ENCODE data around the gene ISG20L2.
"Not testable (repeated sequence)": the region's sequence is repeated elsewhere in the genome, so short reads cannot be mapped to it uniquely, and the experiment has no call there.

Gene ISG20L2, protein sequence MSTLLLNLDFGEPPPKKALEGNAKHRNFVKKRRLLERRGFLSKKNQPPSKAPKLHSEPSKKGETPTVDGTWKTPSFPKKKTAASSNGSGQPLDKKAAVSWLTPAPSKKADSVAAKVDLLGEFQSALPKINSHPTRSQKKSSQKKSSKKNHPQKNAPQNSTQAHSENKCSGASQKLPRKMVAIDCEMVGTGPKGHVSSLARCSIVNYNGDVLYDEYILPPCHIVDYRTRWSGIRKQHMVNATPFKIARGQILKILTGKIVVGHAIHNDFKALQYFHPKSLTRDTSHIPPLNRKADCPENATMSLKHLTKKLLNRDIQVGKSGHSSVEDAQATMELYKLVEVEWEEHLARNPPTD

GRCh38 chr1:156728599-156729462 is at the start of gene ISG20L2:
Gene ISG20L2, minus strand, starts transcription at chr1:156728766. Its CDS starts 1,114 bp downstream, at chr1:156727652.
- DNase-seq (ENCODE audit: low read depth) = peak; percentile 91

DNA sequence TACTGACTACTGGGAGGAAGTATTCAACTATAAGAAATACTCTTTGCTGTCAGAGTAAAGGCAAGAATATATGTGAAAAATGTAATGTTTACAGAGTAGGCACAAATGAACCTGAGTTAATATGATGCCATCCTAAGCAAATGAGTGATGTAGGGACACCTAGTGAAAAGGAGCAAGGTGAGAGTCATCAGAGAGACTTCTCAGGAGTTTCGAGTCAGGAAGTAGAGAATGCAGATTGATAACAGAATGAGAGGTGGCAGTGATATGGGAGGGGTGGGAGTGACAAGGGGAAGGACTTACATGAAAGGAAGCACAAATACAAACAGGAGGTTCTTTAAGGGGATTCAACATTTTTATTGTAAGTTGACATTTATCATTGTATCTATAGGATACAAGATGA is 49.0 kb upstream of the ISG20L2 start:
- no peak for DNase-seq (ENCODE audit: low read depth)

DNA sequence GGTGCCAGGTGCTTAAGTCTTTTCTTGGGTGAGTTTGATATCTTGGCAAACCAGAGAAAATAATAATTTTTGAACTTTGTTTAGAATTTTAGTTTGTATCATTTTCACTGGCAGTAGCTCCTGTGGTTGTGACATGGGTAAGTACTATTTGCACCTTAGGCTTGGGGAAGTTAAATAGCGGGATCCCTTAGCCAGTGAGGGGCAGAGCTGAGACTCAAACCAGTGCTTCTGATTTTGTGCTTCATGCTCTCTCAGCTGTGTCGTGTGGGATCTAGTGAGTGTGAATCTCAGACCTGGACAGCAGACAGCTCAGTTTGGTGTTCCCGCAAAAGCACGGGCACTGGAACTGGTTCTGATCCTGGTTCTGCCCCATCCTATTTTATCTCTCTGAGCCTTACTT is 48.4 kb upstream of the ISG20L2 start:
- DNase-seq (ENCODE audit: low read depth) = no peak

DNA sequence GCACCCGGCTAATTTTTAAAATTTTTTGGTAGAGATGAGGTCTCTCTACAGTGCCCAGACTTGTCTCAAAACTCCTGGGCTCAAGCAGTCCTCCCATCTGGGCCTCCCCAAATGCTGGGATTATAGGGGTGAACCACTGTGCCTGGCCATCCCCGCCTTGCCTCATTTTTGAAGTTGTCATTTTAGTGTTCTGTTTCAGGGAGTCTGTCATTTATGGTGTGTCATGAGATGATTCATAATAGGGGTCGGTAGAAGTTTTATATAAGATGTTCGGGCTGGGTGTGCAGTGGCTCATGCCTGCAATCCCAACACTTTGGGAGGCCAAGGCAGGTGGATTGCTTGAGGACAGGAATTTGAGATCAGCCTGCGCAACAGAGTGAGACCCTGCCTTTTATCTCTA is 47.2 kb upstream of the ISG20L2 start:
- DNase-seq (ENCODE audit: low read depth) = no peak

DNA sequence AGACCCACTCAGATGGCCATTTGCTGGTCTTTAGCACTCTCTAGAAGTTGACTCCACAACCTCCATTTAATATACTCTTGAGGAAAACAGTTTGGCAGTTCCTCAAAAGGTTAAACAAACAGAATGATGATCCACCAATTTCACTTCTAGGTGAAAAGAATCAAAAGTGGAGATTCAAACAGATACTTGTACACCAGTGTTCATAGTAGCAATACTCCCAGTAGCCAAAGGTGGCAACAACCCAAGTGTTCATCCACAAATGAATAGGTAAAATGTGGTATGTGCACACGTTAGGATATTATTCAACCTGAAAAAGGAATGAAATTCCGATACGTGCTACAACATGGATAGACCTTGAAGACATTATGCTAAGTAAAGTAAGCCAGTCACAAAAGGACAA is 45.0 kb upstream of the ISG20L2 start:
- DNase-seq (ENCODE audit: low read depth) = no peak

DNA sequence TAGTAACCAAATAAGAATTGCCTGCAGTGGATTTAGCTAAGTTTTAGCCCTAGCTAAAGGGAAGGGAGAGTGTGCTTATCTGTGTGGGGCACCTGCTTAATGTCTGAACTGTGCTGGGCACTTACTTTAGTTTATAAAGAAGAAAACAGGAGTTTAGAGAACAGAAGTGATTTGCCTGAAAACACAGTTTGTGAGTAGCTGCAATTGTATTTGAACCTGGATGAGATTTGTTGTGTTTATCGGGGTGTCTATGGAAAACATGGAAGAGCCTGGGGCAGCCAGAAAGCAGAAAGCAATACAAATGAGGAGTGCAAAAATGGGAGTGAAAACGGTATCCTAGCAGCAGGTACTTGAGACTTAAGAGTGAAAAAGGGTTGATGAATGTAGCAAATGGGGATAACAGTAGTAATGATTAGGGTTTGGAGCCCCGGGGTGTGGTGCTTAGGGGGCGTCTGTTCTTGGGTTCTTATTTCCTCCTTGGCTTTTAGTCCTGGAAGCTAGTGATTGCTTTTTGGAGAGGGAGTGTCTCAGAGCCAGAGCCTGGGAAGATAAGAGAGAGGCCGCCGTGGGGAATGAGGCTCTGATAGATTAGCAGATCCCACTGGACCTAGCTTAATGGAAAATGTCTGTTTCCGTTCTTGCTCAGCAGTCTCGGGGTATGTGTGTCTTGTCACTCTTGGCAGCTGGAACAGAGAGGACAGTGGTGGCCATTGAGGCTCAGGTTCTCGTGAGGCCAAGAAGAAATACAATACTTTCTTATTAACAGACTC is 44.3 kb upstream of the ISG20L2 start:
- no peak for DNase-seq (ENCODE audit: low read depth)

- DNase-seq (ENCODE audit: low read depth) = no peak
Measured at GRCh38 chr1:156772222-156772621, 43.7 kb upstream of the ISG20L2 start.

DNA sequence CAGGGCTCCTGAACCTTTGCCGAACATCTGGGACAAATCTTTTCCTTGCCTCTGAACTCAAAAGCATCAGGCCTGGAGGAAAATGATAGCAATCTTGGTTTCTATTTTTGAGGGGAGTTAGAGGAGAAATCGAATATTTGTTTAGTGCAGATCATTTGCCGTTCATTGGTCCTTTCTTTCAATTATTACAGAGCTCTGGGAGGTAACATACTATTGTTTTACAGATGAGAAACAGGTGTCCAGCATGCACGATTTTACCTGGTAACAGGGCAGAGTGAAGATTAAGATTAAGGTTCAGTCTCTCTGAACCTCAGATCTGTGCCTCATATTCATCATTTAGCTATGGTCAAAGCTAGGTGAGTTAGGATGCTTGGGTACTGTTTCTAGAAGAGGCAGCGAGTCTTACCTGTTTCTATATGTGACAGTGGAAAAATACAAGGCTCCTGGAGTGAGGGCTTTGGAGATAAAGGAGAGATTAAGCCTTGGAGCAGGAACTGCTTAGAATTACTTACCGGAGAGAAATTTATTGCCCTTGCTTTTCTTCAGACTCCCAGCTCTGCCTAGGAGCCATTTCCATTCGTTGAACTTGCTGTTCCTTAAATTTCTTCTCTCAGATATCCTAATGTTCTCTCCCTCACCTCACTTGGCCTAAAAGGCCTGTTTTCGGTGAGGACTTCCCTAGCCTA is 40.2 kb upstream of the ISG20L2 start:
- no peak for DNase-seq (ENCODE audit: low read depth)

GRCh38 chr1:156767879-156768604 is 39.5 kb upstream of the ISG20L2 start:
- no peak for DNase-seq (ENCODE audit: low read depth)

DNA sequence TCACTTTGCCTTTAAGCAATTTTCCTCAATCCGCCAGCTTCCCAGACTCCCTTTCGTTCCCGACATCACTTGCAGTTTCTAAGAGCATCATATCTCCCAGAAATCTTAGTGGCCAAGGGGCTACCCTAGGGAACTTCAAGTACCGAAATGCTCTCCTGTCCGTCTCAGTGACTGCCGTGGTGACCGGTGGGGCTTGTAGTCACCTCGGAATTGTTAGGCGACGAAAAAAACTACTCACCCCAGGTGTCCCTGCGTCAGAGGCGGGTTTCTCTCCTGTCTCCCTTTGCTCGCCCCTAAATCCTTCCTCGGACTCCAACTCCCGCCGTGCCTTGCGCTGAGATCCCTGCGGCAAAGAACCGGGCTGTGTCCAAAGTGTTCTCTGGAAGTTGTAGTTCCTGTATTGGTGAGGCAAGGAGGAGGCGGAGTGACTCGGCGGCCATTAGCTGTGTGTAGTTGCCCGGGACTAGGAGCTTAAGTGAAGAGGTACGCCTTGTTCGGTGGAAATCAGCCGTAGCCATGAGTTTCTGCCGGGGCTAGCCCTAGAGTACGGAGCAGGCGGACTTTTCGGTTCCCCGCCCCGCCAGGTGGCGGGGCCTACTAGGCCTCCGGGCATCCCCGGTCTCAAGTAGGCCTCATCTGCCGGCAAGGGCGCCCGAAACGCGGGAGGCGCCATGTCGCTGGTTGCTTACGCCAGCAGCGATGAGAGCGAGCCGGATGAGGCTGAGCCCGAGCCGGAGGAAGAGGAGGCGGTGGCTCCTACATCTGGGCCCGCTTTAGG is 38.7 kb upstream of the ISG20L2 start, which contains the start of gene PRCC:
Gene PRCC, plus strand, starts transcription at position 435 of the 778 bp plus-strand sequence. Its CDS starts 237 bp downstream, at position 672.
- peak; percentile 95 for DNase-seq (ENCODE audit: low read depth)

GRCh38 chr1:156766298-156767100 is 37.9 kb upstream of the ISG20L2 start:
- DNase-seq (ENCODE audit: low read depth) = no peak

- DNase-seq (ENCODE audit: low read depth) = no peak
Measured at GRCh38 chr1:156765666-156766065, 37.1 kb upstream of the ISG20L2 start.

DNA sequence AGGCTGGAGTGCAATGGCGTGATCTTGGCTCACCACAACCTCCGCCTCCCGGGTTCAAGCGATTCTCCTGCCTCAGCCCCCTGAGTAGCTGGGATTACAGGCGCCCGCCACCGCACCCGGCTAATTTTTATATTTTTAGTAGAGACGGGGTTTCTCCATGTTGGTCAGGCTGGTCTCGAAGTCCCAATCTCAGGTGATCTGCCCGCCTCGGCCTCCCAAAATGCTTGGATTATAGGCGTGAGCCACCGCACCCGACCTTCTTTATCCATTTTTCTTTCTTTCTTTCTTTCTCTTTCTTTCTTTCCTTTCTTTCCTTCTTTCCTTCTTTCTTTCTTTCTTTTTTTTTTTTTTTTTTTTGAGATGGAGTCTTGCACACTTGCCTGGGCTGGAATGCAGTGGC is 36.6 kb upstream of the ISG20L2 start:
- not testable (repeated sequence) for DNase-seq (ENCODE audit: low read depth)

- DNase-seq (ENCODE audit: low read depth) = no peak
Measured at GRCh38 chr1:156760796-156761104, 32.2 kb upstream of the ISG20L2 start.

- DNase-seq (ENCODE audit: low read depth) = no peak
Measured at GRCh38 chr1:156760092-156760795, 31.7 kb upstream of the ISG20L2 start.

DNA sequence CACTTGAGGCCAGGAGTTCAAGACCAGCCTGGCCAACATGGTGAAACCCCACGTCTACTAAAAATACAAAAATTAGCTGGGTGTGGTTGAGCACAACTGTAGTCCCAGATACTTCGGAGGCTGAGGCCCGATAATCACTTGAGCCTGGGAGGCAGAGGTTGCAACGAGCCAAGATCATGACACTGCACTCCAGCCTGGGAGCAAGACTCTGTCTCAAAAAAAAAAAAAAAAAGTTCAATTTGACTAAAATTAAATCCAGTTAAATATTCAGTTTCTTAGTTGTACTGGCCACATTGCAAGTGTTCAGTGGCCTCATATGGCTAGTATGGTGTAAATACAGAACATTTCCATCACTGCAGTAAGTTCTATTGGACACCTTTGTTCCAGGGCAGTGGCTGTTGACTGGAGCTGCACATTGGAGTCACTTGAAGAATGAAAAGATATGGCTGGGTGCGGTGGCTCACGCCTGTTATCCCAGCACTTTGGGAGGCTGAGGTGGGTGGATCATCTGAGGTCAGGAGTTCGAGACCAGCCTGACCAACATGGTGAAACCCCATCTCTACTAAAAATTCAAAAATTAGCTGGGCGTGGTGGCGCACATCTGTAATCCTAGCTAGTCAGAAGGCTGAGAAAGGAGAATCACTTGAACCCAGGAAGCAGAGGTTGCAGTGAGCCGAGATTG is 29.1 kb upstream of the ISG20L2 start:
- not testable (repeated sequence) for DNase-seq (ENCODE audit: low read depth)

GRCh38 chr1:156756355-156756754 is 27.8 kb upstream of the ISG20L2 start:
- no peak for DNase-seq (ENCODE audit: low read depth)

DNA sequence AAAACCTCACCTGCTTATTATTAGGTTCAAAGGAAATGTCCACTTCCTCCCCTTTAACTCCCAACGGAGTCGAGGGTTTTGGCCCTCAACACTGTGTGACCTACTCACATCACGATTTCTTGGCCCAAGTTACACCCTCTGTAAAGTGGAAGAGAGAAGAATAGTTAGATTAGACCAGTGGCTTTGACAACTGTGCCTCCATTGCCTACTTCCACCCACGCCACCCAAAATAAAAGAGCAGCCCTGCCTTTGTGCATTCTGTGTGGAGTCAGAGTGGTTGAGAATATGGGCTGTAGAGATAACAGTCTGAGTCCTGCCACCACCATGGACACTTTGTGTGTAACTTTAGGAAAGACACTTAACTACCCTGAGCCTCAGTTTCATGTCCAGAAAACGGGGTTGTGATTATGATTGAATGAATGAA is 27.0 kb upstream of the ISG20L2 start:
- no peak for DNase-seq (ENCODE audit: low read depth)
